NOMO-1 treated with DMSO at 0.1 percent for 48 hours (cell line): ENCODE data around the gene PTCD2.
"Not testable (repeated sequence)": the region's sequence is repeated elsewhere in the genome, so short reads cannot be mapped to it uniquely, and the experiment has no call there.

Source experiments
- DNase-seq: peaks from one replicate; lab custom pipeline; 2025; ENCODE audit not compliant: unreplicated experiment; lab: John Stamatoyannopoulos, UW

The PTCD2 gene

GRCh38 chr5:72295539-72295938 lies 24.6 kb upstream of the PTCD2 start:
- no peak for DNase-seq

DNA sequence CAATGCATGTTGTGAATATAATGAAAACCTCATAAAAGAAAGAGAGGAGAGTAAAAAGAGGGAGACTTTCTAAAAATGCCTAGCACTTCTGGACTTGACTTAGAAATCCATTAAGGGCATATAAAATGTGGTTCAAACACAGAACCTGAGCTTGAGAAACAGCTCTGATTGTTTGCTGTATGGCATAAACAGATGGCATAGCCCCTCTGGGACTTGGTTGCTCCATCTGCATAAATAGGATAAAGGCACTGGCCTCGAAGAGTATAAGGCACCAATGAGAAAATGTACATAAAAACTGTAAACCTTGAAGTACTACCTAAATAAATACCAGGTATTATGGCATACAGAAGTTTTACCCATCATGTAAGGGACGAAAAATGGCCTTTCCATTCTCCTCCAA lies 23.9 kb upstream of the PTCD2 start:
- no peak for DNase-seq

- DNase-seq = not testable (repeated sequence)
Measured at GRCh38 chr5:72298136-72298535, 22.0 kb upstream of the PTCD2 start.

DNA sequence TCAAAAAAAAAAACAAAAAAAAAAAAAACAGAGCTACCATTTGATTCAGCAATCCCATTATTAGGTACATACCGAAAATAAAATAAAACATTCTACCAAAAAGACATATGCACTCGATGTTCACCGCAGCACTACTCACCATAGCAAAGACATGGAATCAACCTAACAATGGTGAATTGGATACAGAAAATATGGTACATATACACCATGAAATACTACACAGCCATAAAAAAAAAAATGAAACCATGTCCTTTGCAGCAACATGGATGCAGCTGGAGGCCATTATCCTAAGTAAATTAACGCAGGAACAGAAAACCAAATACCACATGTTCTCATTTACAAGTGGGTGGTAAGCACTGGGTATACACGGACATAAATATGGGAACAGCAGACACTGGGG lies 21.5 kb upstream of the PTCD2 start:
- DNase-seq = no peak

DNA sequence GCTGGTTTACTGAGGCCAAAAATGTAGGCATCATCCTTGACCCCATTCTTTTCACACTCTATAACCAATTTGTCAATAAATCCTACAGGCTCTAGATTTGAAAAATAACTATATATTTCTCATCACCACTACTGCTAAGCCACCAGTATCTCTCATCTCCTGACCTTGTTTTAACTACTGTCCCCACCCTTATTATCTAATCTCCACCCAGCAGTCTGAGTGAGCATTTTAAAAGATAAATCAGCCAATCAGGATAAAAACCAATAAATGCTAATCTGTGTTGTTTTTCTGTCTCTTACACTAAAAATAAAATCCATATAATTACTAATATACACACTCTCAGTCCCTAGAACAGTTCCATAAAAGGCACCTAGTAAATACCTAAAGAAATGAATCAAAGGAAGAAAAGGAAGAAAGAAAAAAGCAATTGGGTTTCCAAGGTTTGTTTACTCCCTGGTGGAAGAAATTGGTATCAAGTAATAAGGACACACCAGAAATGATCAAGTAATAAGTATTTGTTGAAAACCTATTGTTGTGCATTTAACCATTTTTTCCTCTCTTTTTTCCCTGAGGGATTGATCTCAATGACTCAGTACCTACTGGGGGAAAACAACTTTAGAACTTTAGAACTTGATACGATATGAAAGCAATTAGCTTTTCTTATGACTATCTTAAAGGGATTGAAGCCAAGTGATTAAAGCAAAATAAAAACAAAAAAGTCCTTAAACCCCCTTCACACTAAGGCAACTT lies 19.4 kb upstream of the PTCD2 start:
- no peak for DNase-seq

- no peak for DNase-seq
Measured at GRCh38 chr5:72301557-72301956, 18.6 kb upstream of the PTCD2 start.

- DNase-seq = no peak
Measured at GRCh38 chr5:72302171-72302570, 18.0 kb upstream of the PTCD2 start.

- no peak for DNase-seq
Measured at GRCh38 chr5:72305194-72306142, 14.7 kb upstream of the PTCD2 start.

DNA sequence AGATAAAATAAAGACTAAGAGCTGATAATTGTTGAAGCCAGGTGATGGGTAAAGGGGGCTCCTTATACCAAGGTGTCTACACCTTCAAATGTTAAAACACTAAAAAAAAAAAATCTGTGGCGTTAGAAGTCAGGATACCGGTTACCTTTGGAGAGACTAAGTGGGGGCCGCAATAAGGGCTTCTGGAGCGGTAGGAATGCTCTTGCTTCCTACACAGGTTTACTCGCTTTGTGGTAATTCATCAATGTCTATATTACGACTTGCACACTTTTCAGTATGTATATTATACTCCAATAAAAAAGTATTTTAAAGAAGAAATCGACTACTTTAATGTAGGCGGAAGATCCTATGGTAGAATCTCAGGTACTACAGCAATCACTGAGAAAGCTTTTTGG lies 12.6 kb upstream of the PTCD2 start:
- no peak for DNase-seq

GRCh38 chr5:72307968-72308852 lies 12.0 kb upstream of the PTCD2 start:
- peak; percentile 95 for DNase-seq

GRCh38 chr5:72308853-72309191 lies 11.4 kb upstream of the PTCD2 start:
- DNase-seq = no peak

GRCh38 chr5:72313141-72313540 lies 7.0 kb upstream of the PTCD2 start:
- DNase-seq = no peak

GRCh38 chr5:72314571-72315172 lies 5.5 kb upstream of the PTCD2 start:
- DNase-seq = no peak

DNA sequence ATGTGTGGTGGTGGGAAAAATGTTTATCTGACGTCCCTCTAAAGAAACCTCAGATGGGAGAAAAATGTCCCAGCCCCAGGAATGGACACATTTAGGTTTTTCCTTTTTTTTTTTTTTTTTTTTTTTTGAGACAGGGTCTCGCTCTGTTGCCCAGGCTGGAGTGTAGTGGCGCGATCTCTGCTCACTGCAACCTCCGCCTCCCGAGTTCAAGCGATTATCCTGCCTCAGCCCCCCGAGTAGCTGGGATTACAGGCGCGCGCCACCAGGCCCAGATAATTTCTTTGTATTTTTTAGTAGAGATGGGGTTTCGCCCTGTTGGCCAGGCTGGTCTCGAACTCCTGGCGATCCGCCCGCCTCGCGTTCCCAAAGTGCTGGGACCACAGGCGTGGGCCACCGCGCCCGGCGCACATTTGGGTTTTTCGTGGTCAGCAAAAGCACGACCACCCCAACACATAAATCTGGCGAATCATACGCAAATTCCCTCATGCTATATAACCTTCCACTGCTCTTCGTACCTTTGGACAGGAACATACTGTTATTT lies 668 bp upstream of the PTCD2 start:
- DNase-seq = not testable (repeated sequence)

DNA sequence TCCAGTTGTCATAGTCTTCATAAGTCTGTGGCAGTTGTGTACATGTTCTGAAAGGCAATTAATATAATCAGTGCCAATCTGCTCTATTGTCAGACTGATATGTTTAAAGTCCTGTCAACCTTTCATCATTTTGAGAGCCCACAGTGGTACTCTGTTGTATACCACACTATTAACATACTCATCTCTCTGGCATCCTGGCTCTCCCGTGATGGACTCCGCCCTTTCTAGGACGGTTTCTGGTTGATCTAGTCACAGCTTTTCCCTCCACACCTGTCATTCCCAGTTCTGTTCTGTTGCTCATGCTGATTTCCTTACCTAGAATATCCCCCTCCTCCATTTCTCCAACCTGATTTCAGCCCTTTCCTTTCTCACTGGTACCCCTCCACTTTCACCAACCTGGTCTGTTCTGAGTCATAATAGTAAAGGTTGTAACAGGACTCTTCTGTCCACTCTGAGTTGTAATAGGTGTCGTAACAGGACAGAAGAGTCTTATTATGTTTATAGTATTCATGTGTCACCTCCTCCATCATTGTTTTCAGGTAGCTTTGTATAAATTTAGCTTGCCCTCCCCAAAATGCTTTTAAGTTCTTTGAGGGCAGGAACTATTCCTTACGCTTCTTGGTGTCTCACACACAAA lies 4.1 kb downstream of the PTCD2 start:
- no peak for DNase-seq

GRCh38 chr5:72325566-72326305 lies 5.6 kb downstream of the PTCD2 start:
- no peak for DNase-seq

DNA sequence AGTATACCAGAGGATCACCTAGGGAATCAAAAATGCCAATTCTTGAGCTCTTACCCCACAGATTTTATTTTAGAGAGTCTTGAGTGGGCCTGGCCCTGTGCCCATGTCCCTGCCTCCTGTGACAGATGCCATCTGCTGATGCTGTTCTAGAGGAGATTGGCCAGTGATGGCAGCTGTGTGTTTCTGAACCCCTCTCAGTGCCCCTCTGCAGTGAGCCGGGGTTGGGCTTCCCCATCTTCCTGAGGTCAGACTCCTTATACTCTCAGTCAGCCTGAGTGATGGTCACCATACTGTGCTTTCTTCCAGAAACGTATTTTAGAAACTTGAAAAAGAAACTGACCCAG lies 6.1 kb downstream of the PTCD2 start:
- DNase-seq = no peak

DNA sequence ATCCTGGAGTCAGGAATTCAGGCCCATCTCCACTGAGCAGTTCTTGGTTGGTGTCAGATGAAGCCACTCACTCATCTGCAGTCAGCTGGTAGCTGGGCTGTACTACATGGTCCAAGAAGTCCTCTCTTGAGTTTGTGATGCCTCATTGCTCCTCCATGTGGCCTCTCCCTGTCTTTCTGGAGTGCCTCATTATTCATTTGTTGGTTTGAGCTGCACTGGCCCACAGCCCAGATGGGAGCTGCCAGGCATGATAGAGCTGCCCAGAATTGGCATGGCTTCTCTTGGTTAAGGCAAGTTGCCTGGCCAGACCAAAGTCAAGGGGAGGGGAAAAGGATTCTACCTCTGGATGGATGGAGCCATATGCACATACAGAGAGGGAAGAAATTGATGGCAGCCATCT lies 8.0 kb downstream of the PTCD2 start:
- no peak for DNase-seq

DNA sequence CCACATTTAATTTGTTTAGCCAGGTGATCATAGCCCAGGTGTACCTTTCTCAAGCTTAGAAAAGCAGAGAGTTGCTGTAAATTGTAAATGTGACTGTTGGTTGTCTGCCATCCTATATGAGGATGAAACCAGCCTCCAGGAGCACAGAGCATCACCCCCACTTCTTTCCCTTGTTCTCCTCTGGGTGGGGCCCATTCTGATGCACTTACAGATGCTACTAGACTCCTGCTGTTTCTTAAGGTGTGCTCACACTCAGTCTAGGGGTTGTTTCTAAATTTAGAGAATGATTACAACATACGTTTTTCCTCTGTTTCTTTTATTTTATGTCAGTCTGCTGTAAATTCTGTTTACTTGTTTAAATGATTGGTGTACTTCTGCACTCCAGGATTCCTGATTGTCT lies 10.5 kb downstream of the PTCD2 start:
- DNase-seq = no peak

- DNase-seq = no peak
Measured at GRCh38 chr5:72337159-72337558, 17.0 kb downstream of the PTCD2 start.
